Measurements from ENCODE around the gene HDAC7. TPM values are rescaled to one million over a fixed set of nuclear protein-coding genes. Genes with fewer than 3 reads are reported as not detected.
A peak's percentile ranks its signal among the peaks of the same experiment; 100 is the strongest.
"Not testable (repeated sequence)": the region's sequence is repeated elsewhere in the genome, so short reads cannot be mapped to it uniquely, and the experiment has no call there.

The HDAC7 gene
- total RNA-seq, 8 experiments from 2014 or later, result 9.8 to 43.8 (median 19.3) TPM

DNA sequence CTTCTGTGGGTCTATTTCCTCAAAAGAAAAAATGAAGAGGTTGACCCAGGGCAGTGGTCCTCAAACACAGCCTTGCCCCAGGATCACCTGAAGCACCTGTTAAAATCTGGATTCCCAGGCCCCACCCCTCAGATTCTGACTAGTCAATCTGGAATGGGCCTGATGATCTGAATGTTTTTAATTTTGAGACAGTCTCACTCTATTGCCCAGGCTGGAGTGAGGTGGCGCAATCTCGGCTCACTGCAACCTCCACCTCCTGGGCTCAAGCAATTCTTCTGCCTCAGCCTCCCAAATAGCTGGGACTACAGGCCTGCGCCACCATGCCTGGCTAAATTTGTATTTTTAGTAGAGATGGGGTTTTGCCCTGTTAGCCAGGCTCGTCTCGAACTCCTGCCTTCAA, 4.3 kb downstream of the HDAC7 start:
- H3K4me1 ChIP-seq (replicated peaks in 1 of 2), result peaks cover 49 to 54% of the 10 kb centered on the region in 2 donors
- in situ Hi-C loops (cut with MboI; ENCODE audit: low pct_unique_long_range_greater_than_20kb in 2 of 9, low sequenced_read_pairs in 9 of 9, unreplicated experiment in 9 of 9), result loop anchor here in 1 of 9 experiments (25.0 kb wide), 1 partner anchor 103 kb away; the partner anchor contains the start of gene RPAP3
- H3K4me3 ChIP-seq; H3K27ac ChIP-seq; ATAC-seq (replicated peaks in 6 of 8): not testable (repeated sequence)
- 95 to 100% (median 99%) methylated on average over 2 to 4 of the region's 5 CpGs; no CpG with 5 or more reads in 6 of the 10 experiments for WGBS, 10 experiments

DNA sequence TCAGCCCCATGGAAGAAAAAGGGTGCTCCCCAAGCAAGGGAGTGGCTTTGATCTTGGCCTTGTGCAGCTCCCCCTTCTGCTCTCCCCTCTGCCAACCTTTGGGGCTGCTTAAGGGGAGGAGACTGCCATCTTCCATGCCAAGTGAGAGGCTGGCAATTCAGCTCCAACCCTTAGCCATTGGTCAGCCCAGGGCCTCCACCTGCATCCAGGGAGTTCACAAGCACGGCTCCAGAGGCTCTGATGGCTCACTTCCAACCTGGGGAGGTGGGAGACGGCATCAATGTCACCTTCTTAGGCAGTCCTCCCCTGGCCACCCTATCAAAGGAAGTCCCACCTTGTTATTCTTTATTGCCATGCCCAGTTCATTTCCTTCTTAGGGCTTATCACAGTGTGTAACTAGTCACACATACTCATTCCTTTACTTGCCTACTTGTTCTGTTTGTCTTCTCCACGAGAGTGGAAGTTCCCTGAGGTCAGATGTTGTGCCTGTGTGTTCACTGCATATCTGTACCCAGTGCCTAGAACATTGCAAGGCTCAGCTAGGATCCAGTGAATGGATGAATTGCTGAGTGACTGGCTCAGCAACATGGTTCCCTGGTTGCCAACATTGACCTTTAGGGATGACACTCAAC, 5.0 kb downstream of the HDAC7 start:
- no peak overlapping the region for H3K27ac ChIP-seq
- peaks cover 48 to 54% of the 10 kb centered on the region in 2 donors for H3K4me1 ChIP-seq (replicated peaks in 1 of 2)
- 67 to 100% (median 90%) methylated on average over 1 to 2 of the region's 3 CpGs; no CpG with 5 or more reads in 7 of the 10 experiments for WGBS, 10 experiments
- H3K4me3 ChIP-seq, result no peak overlapping the region
- no peak for ATAC-seq (replicated peaks in 6 of 8)
- in situ Hi-C loops (cut with MboI; ENCODE audit: low pct_unique_long_range_greater_than_20kb in 2 of 9, low sequenced_read_pairs in 9 of 9, unreplicated experiment in 9 of 9), result loop anchor here in 1 of 9 experiments (25.0 kb wide), 1 partner anchor 102 kb away; the partner anchor contains the start of gene RPAP3

DNA sequence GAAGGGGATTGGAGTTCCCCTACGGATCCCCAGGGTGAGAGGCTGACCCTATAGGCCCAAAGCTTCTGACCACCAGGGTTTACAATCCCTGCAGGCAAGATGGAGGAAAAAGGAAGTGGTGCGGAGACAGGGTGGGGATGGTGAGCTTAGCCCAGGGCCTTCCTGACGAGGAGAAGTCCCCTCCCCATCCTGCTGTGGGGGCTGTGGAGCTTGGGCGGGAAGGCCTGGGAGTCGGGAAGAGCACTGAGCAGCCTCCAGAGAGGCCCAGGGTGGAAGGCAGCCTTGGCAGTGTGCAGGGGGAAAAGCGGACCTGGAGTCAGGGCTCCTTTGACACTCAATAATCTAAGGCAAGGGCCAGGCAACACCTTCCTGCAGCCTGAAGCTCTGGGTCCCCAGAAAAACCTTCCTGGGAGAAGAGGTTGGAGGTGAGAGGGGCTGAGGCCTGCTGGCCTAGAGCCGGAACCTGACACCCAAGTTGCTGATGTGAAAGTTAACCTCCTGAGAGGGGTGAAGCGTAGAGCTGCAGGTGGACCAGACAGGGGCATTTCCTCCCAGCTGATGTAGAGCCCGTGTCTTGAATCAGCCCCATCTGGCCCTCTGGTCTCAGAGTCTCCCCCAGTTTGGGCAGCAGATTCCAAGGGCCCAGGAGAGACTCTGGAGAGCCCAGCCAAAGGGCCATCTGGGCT, 6.0 kb downstream of the HDAC7 start:
- Histone ChIP-seq H3K4me1 (replicated peaks in 1 of 2) (peaks cover 44 to 52% of the 10 kb centered on the region in 2 donors), H3K4me3 (peak overlapping the region in 1 of 5 donors; percentile 14), H3K27ac (peak overlapping the region; percentile 41 to 73)
- WGBS, 10 experiments, result 40 to 100% (median 59%) methylated on average over 1 to 5 of the region's 9 CpGs; no CpG with 5 or more reads in 3 of the 10 experiments
- peak in 1 of 8 experiments; percentile 1 for ATAC-seq (replicated peaks in 6 of 8)
- in situ Hi-C loops (cut with MboI; ENCODE audit: low pct_unique_long_range_greater_than_20kb in 2 of 9, low sequenced_read_pairs in 9 of 9, unreplicated experiment in 9 of 9), result loop anchor here in 1 of 9 experiments (25.0 kb wide), 1 partner anchor 101 kb away; the partner anchor contains the start of gene RPAP3

DNA sequence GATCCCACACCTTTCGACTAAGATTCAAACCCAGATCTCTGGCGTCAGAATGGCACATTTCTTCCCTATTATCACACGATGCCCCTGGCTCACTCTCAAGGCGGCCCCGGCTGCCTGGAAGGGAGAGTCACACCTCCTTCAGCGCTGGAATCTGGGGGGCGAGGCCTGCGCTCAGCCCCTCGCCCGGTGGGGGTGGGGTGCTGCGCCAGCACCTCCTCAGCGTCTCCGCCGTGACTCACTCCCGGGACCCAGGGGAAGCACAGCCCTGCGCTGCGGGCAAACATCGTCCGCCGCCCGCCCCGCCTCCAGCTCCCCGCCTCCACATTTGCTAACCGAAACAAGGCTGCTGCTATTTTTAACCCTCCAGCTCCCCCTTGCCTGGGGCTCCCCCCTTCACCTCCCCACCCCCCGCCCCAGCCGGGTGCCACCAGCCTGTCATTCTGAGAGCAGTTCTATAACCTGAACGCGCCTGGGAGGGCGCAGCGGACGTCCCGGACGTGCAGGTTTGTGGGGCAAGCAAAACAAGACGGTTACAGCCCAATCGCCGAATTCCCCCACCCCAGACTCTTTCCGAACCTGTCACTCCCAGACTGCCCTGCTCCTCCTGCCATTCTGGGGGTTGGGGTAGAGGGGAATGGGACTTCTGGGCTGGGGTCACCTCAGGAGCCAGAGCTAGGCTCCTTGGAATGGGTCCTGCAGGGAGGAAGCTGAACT, 6.7 kb downstream of the HDAC7 start:
- Histone ChIP-seq H3K4me3 (peak overlapping the region in 4 of 5 donors; percentile 6 to 17 (median 14)), H3K27ac (peak overlapping the region; percentile 41 to 73), H3K4me1 (replicated peaks in 1 of 2) (peaks cover 48 to 53% of the 10 kb centered on the region in 2 donors)
- in situ Hi-C loops (cut with MboI; ENCODE audit: low pct_unique_long_range_greater_than_20kb in 2 of 9, low sequenced_read_pairs in 9 of 9, unreplicated experiment in 9 of 9), result loop anchor here in 1 of 9 experiments (25.0 kb wide), 1 partner anchor 101 kb away; the partner anchor contains the start of gene RPAP3
- ATAC-seq (replicated peaks in 6 of 8), result peak; percentile 55 to 91 (median 88)
- 0 to 7% (median 4%) methylated on average over 3 to 5 of the region's 37 CpGs; no CpG with 5 or more reads in 7 of the 10 experiments for WGBS, 10 experiments

DNA sequence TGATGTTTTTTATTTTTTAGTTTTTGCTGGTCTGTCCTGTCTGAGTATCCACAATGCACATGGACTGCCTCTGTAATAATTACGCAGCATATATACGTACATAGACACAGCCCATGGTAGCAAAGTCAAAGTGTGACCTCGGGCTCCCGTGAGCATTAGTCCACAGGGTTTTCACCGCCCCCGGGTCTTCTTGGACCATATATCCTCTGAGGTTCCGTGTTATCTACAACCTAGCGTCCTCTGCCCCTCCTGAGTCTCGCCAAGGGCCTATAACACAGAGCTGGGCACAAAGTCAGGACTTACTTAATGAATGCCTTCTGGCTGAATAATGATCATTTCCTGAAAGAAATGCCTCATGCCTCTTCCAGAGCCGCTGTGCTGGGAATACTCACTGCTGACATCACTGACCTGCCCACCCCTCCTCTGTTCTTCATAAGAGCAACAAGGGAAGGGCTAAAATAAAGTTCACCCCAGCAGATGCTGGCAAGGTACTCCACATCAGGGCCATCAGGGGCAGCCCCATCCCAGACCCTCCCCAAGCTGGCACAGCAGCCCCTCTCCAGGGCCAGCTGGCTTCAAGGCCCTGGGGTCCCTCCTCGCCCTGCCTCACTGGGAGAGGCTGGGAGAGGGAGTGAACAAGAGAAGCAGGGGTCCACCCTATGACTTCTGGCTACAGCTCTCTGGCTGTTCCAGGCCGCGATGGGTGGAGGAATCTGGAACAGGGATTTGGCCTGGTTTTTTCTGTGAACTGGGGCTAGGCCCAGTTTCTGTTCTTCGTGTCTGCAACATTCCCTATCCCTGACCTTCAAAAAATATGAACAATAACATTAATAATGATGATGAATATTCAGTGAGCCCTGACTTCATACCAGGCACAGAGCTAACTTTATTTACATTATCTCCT, 7.9 kb downstream of the HDAC7 start:
- 0 to 90% (median 73%) methylated on average over 1 to 10 of the region's 14 CpGs for WGBS, 10 experiments

DNA sequence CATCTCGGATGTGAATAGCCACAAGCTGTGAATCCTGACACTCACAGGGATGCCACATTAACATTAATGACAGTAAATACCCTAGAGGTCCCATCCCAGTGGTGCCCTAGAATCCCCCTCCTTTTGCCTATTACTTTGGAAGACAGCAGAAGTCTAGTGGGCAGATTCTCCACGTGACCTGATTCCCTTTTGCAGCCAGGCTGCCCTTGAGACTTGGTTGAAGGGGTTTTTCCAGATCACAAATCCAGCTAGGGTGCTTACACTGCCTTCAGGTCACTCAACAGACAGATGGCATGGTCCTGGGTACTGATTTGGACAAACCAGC, 8.7 kb downstream of the HDAC7 start:
- WGBS, 10 experiments, result 0 to 100% (median 65%) methylated on average over 1 to 2 of the region's 2 CpGs; no CpG with 5 or more reads in 6 of the 10 experiments
- no peak for ATAC-seq (replicated peaks in 6 of 8)
- H3K4me1 ChIP-seq (replicated peaks in 1 of 2), result peaks cover 44 to 46% of the 10 kb centered on the region in 2 donors
- in situ Hi-C loops (cut with MboI; ENCODE audit: low pct_unique_long_range_greater_than_20kb in 2 of 9, low sequenced_read_pairs in 9 of 9, unreplicated experiment in 9 of 9), result loop anchor here in 1 of 9 experiments (25.0 kb wide), 1 partner anchor 99 kb away; the partner anchor contains the start of gene RPAP3
- no peak overlapping the region for H3K27ac ChIP-seq
- H3K4me3 ChIP-seq, result no peak overlapping the region

More for the DNA sequence above, 7.9 kb downstream of the HDAC7 start:
- peaks cover 47 to 52% of the 10 kb centered on the region in 2 donors for H3K4me1 ChIP-seq (replicated peaks in 1 of 2)
- no peak overlapping the region for H3K4me3 ChIP-seq
- in situ Hi-C loops (cut with MboI; ENCODE audit: low pct_unique_long_range_greater_than_20kb in 2 of 9, low sequenced_read_pairs in 9 of 9, unreplicated experiment in 9 of 9), result loop anchor here in 1 of 9 experiments (25.0 kb wide), 1 partner anchor 100 kb away; the partner anchor contains the start of gene RPAP3
- ATAC-seq (replicated peaks in 6 of 8), result peak in 4 of 8 experiments; percentile 3 to 53 (median 41)
- peak overlapping the region in 1 of 2 donors; percentile 63 for H3K27ac ChIP-seq

DNA sequence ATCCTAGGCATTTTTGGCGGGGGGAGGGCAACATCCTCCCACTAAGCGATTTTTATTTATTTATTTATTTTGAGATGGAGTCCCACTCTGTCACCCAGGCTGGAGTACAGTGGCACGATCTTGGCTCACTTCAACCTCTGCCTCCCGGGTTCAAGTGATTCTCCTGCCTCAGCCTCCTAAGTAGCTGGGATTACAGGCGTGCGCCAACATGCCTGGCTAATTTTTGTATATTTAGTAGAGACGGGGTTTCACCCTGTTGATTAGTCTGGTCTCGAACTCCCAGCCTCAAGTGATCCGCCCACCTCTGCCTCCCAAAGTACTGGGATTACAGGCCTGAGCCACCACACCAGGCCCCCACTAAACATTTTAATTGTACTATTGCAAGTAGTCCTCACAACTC, 10.2 kb downstream of the HDAC7 start:
- in situ Hi-C loops (cut with MboI; ENCODE audit: low pct_unique_long_range_greater_than_20kb in 2 of 9, low sequenced_read_pairs in 9 of 9, unreplicated experiment in 9 of 9), result loop anchor here in 1 of 9 experiments (25.0 kb wide), 1 partner anchor 97 kb away; the partner anchor contains the start of gene RPAP3
- 58 to 100% (median 88%) methylated on average over 1 to 6 of the region's 9 CpGs; no CpG with 5 or more reads in 2 of the 10 experiments for WGBS, 10 experiments
- H3K27ac ChIP-seq; H3K4me3 ChIP-seq; ATAC-seq (replicated peaks in 6 of 8): not testable (repeated sequence)
- peaks cover 44 to 46% of the 10 kb centered on the region in 2 donors for H3K4me1 ChIP-seq (replicated peaks in 1 of 2)

DNA sequence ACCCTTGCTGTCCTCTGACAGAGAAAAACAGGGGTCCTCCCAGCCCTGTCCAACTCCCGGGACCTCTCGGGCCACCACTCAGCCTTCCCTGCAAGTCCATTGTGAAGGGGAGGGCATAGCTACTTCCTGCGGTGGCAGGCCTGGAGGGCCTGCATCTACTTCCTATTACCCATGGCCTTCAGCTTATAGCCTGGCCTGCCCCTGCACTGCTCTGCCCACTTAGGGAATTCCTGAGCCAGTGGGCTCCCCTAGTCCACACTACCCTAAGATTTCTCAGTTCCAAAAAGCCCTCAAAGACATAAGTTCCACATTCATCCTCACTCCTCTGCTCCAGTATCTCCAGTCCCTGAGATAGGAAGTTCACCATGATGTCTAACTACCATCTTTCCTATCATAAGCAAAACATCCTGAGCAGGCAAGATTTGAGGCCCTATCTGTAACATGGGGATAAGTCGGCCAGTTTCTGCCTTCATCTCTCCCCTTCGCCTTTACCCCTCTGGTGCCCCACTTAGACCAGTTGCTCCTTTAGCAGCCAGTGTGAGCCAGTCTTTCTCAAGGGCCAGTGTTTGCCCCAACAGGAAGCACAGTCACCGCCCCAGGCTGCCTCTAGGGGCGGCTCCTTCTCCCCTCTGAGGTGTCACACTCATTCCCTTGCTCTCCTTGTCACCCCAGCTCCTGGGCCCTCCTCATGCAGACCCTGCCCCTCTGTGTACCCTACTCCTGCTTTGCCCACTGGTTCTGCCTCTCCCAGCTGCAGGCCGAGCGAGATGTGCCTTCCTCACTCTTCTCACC, 10.9 kb downstream of the HDAC7 start:
- in situ Hi-C loops (cut with MboI; ENCODE audit: low pct_unique_long_range_greater_than_20kb in 2 of 9, low sequenced_read_pairs in 9 of 9, unreplicated experiment in 9 of 9), result loop anchor here in 1 of 9 experiments (25.0 kb wide), 1 partner anchor 96 kb away; the partner anchor contains the start of gene RPAP3
- peaks cover 44 to 51% of the 10 kb centered on the region in 2 donors for H3K4me1 ChIP-seq (replicated peaks in 1 of 2)
- no peak for ATAC-seq (replicated peaks in 6 of 8)
- 70 to 100% (median 81%) methylated on average over 1 to 4 of the region's 9 CpGs; no CpG with 5 or more reads in 3 of the 10 experiments for WGBS, 10 experiments
- H3K4me3 ChIP-seq, result no peak overlapping the region
- peak overlapping the region; percentile 30 to 47 for H3K27ac ChIP-seq

DNA sequence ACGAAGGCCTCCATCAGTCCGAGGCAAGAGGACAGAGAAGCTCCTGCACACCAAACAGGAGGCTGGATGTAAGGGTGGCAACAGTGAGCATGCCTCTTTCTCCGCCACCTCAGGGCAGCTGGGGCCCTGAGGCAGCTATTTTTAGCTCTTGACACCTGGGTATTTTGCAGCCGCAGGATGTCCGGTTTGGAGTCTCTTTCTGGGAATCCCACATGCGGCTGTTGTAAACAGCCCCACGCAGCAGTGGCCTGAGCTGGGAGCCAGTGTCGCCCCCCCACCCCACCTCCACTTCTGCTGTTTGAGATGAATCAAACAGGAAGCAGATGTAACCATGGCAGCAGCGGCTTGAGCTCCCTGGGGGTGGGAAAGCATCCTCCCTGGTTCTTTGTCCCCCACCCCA, 11.7 kb downstream of the HDAC7 start:
- 20 to 100% (median 45%) methylated on average over 1 to 3 of the region's 9 CpGs; no CpG with 5 or more reads in 6 of the 10 experiments for WGBS, 10 experiments
- Histone ChIP-seq H3K27ac (peak overlapping the region; percentile 30 to 47), H3K4me1 (replicated peaks in 1 of 2) (peaks cover 38 to 50% of the 10 kb centered on the region in 2 donors), H3K4me3 (no peak overlapping the region)
- ATAC-seq (replicated peaks in 6 of 8), result peak in 5 of 8 experiments; percentile 21 to 58 (median 46)
- in situ Hi-C loops (cut with MboI; ENCODE audit: low pct_unique_long_range_greater_than_20kb in 2 of 9, low sequenced_read_pairs in 9 of 9, unreplicated experiment in 9 of 9), result loop anchor here in 1 of 9 experiments (25.0 kb wide), 1 partner anchor 96 kb away; the partner anchor contains the start of gene RPAP3

DNA sequence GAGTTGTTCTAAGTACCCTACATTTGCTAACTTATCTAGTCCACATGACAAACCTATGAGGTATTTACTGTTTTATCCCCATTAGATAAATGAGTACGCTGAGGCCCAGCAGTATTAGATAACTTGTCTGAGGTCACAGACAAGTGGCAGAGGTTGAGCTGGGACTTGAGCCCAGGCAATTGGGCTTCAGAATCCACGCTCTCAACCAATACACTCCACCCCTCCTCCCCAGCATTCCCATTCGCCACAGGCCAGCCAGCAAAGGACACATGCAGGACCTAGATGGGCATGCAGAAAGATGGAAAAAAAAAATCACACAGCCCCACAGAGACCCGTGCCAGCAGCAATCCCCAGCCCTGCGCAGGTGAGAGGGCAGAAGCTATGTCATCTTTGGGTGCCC, 12.4 kb downstream of the HDAC7 start:
- Histone ChIP-seq H3K4me3 (no peak overlapping the region), H3K27ac (peak overlapping the region in 1 of 2 donors; percentile 30), H3K4me1 (replicated peaks in 1 of 2) (peaks cover 34 to 48% of the 10 kb centered on the region in 2 donors)
- WGBS, 10 experiments, result 0 to 100% (median 79%) methylated on average over 1 to 3 of the region's 5 CpGs; no CpG with 5 or more reads in 2 of the 10 experiments
- in situ Hi-C loops (cut with MboI; ENCODE audit: low pct_unique_long_range_greater_than_20kb in 2 of 9, low sequenced_read_pairs in 9 of 9, unreplicated experiment in 9 of 9), result loop anchor here in 1 of 9 experiments (25.0 kb wide), 1 partner anchor 95 kb away; the partner anchor contains the start of gene RPAP3
- ATAC-seq (replicated peaks in 6 of 8), result no peak

DNA sequence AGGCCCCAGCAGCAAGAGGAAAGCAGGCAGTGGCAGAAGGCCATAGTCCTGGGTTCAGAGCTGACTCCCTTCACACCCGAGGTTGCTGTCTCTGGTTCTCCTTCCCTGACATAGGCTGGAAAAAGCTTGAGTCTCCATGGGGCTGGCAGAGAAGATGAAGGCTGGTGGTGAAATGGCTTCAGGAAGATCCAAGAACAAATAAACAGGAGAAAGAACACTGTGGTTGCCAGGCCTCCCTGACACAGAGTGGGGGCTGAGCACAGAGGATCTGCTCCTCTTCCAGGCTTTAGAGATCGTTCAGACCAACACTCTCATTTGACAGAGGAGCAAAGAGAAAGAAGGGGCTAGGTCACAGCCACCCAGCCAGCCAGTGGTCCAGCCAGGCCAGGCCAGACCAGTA, 14.3 kb downstream of the HDAC7 start:
- 0 to 86% (median 62%) methylated on average over 1 to 2 of the region's 2 CpGs; no CpG with 5 or more reads in 2 of the 10 experiments for WGBS, 10 experiments
- ATAC-seq (replicated peaks in 6 of 8), result peak in 1 of 8 experiments; percentile 3
- Histone ChIP-seq H3K27ac (no peak overlapping the region), H3K4me1 (replicated peaks in 1 of 2) (peaks cover 15 to 29% of the 10 kb centered on the region in 2 donors), H3K4me3 (no peak overlapping the region)
- in situ Hi-C loops (cut with MboI; ENCODE audit: low pct_unique_long_range_greater_than_20kb in 2 of 9, low sequenced_read_pairs in 9 of 9, unreplicated experiment in 9 of 9), result loop anchor here in 1 of 9 experiments (25.0 kb wide), 1 partner anchor 93 kb away; the partner anchor contains the start of gene RPAP3

All from motor neuron (in vitro differentiated cells).